PC-9 (cell line): ENCODE results near the gene PATJ. TPM values are rescaled to one million over a fixed set of nuclear protein-coding genes. Genes with fewer than 3 reads are reported as not detected.

Experiments used
- BruUV-seq: library from RNA; stranded (reverse); fragments of 400-500 nt; replicated peaks from 2 replicates; lab custom pipeline; 2021; lab: Mats Ljungman, UMichigan
- CTCF ChIA-PET: fragments of 300-600 bp; sonication (Branson Sonifier 250); formaldehyde crosslinking; loops from one replicate; lab custom pipeline; 2022; ENCODE audit warnings: antibody characterized with exemption; lab: Charles Lee
- POLR2A ChIA-PET: fragments of 300-600 bp; sonication (Branson Sonifier 250); formaldehyde crosslinking; loops from one replicate; lab custom pipeline; 2022; ENCODE audit warnings: antibody characterized with exemption; ENCODE audit not compliant: unreplicated experiment; lab: Charles Lee
- DNase-seq, 2 experiments: peaks; one replicate each; pipeline versions ENCODE4 v3.0.0 to v3.0.0-alpha.2; 2015 to 2022; ENCODE audit warnings: mixed read lengths in 1 of 2
- H2AFZ ChIP-seq: fragments of 200-600 bp; sonication (generic); 2 replicates; pipeline ENCODE4 v1.8.1; 2017; ENCODE audit warnings: antibody characterized with exemption
- H3F3A ChIP-seq: fragments of 200-600 bp; sonication (generic); 2 replicates; pipeline ENCODE4 v1.8.1; 2017; ENCODE audit warnings: antibody characterized with exemption, mild to moderate bottlenecking, low read depth; ENCODE audit not compliant: insufficient read depth
- H3K27ac ChIP-seq: fragments of 200-600 bp; sonication (generic); 2 replicates; pipeline ENCODE4 v1.6.1; 2016; ENCODE audit warnings: mixed run types
- H3K27me3 ChIP-seq: fragments of 200-600 bp; sonication (generic); 2 replicates; pipeline ENCODE4 v1.6.1; 2016; ENCODE audit warnings: low read depth, mixed run types; ENCODE audit not compliant: insufficient read depth
- H3K36me3 ChIP-seq: fragments of 200-600 bp; sonication (generic); 2 replicates; pipeline ENCODE4 v1.6.1; 2016; ENCODE audit warnings: low read depth, mixed run types
- H3K4me1 ChIP-seq: fragments of 200-600 bp; sonication (generic); replicated peaks from 2 replicates; pipeline ENCODE4 v1.6.1; 2016; ENCODE audit warnings: mixed run types; ENCODE audit not compliant: insufficient read depth
- H3K4me2 ChIP-seq: fragments of 200-600 bp; sonication (generic); 2 replicates; pipeline ENCODE4 v1.6.1; 2017; ENCODE audit warnings: mixed run types
- H3K4me3 ChIP-seq: fragments of 200-600 bp; sonication (generic); 2 replicates; pipeline ENCODE4 v1.6.1; 2016; ENCODE audit warnings: mixed run types
- H3K79me2 ChIP-seq: fragments of 200-600 bp; sonication (generic); 2 replicates; pipeline ENCODE4 v1.6.1; 2017; ENCODE audit warnings: low read depth, mixed run types
- H3K9me2 ChIP-seq: fragments of 200-600 bp; sonication (generic); 2 replicates; pipeline ENCODE4 v1.8.1; 2017; ENCODE audit warnings: mild to moderate bottlenecking; ENCODE audit not compliant: insufficient read depth
- H3K9me3 ChIP-seq: fragments of 200-600 bp; sonication (generic); 2 replicates; pipeline ENCODE4 v1.8.1; 2016; ENCODE audit warnings: low read depth; ENCODE audit not compliant: insufficient read depth
- H4K20me1 ChIP-seq: fragments of 200-600 bp; sonication (generic); 2 replicates; pipeline ENCODE4 v1.8.1; 2017; ENCODE audit not compliant: insufficient read depth
- EZH2 ChIP-seq: fragments of 200-600 bp; sonication (generic); IDR thresholded peaks from 2 replicates; pipeline ENCODE4 v1.8.0; 2017; ENCODE audit warnings: antibody characterized with exemption, low read depth
- intact Hi-C: fragments of 100-400 bp; cut with micrococcal nuclease; formaldehyde crosslinking; loops from one replicate; pipeline ENCODE4 v1.10.0; 2022; ENCODE audit not compliant: unreplicated experiment
- total RNA-seq: library from RNA; stranded (reverse); gene quantifications from 2 replicates; pipeline ENCODE4 v1.2.3, GENCODE V29; 2021
- TF ChIP-seq, protein P1 (sequence below): fragments of 200-600 bp; sonication (generic); conservative IDR thresholded peaks from 2 replicates; pipeline ENCODE4 v1.6.1; 2017; ENCODE audit warnings: mixed run types, antibody characterized with exemption, mild to moderate bottlenecking, moderate library complexity

Gene PATJ
- total RNA-seq, 1 experiment from 2014 or later: 91.0 TPM

DNA sequence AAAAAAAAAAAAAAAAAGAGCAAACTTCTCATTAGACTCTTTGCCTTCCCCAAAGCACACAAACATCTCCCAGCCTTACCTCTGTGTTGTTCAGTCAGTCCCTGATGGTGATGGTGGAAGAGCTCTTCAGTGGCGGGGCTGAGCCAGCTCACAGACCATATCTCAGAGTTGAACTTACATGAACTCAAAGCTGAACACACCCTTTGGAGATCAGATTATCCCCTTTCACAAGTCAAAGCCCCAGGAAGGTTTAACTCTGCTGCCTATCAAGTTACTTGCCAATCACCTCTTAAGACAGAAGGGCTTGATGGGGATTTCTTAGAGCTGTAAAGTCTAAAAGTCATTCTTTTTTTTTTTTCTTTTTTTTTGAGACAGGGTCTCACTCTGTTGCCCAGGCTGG is 397.1 kb downstream of the PATJ start:
- Histone ChIP-seq H4K20me1 (no peaks in the 10 kb centered on the region), H3K27ac (no peak overlapping the region), H3K4me3 (no peak overlapping the region), H3K36me3 (no peaks in the 10 kb centered on the region; the same call in 1 of the 2 replicates), H3F3A (peaks cover 10% of the 10 kb centered on the region; the same call in 1 of the 2 replicates), H3K4me2 (no peak overlapping the region), H3K9me2 (no peaks in the 10 kb centered on the region), H3K4me1 (no peaks in the 10 kb centered on the region), H3K27me3 (no peaks in the 10 kb centered on the region), H3K9me3 (no peaks in the 10 kb centered on the region), H2AFZ (no peak overlapping the region), H3K79me2 (no peaks in the 10 kb centered on the region)
- no peak for TF ChIP-seq EZH2
- TF ChIP-seq, protein P1, sequence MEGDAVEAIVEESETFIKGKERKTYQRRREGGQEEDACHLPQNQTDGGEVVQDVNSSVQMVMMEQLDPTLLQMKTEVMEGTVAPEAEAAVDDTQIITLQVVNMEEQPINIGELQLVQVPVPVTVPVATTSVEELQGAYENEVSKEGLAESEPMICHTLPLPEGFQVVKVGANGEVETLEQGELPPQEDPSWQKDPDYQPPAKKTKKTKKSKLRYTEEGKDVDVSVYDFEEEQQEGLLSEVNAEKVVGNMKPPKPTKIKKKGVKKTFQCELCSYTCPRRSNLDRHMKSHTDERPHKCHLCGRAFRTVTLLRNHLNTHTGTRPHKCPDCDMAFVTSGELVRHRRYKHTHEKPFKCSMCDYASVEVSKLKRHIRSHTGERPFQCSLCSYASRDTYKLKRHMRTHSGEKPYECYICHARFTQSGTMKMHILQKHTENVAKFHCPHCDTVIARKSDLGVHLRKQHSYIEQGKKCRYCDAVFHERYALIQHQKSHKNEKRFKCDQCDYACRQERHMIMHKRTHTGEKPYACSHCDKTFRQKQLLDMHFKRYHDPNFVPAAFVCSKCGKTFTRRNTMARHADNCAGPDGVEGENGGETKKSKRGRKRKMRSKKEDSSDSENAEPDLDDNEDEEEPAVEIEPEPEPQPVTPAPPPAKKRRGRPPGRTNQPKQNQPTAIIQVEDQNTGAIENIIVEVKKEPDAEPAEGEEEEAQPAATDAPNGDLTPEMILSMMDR: no peak
- intact Hi-C loops: loop anchor here (5.0 kb wide), 1 partner anchor 608 kb away; no protein-coding TSS in a partner anchor
- POLR2A ChIA-PET: no interaction called here
- no TSS peak for BruUV-seq
- no peak for DNase-seq
- CTCF ChIA-PET: no interaction called here

DNA sequence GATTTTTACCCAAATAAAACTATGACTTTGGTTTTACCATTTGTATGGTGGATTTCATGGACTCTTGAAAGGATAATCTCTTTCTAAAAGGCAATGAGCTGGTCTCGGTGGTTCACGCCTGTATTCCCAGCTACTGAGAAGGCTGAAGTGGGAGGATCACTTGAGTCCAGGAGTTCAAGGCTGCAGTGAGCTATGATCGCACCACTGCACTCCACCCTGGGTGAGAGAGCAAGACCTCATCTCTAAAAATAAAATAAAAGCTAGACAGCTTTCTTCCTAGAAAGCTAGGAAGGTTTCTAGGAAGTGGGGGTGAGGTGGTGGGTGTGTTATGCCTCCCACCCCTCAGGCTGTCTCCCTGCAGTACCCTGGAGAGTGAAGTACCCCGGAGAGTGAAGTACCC is 398.4 kb downstream of the PATJ start:
- no peak overlapping the region for H3K4me2 ChIP-seq
- H3K9me2 ChIP-seq: no peaks in the 10 kb centered on the region
- no peak overlapping the region for H2AFZ ChIP-seq
- no peaks in the 10 kb centered on the region; the same call in 1 of the 2 replicates for H3K36me3 ChIP-seq
- ChIA-PET CTCF (no interaction called here), POLR2A (no interaction called here)
- H3K79me2 ChIP-seq: no peaks in the 10 kb centered on the region
- intact Hi-C loops: no loop called here
- peaks cover 3% of the 10 kb centered on the region; the same call in 1 of the 2 replicates for H3F3A ChIP-seq
- no peak for TF ChIP-seq EZH2
- TF ChIP-seq, protein P1: no peak
- no peak for DNase-seq
- no peaks in the 10 kb centered on the region for H3K27me3 ChIP-seq
- no peaks in the 10 kb centered on the region for H3K9me3 ChIP-seq
- no peak overlapping the region for H3K27ac ChIP-seq
- no peak overlapping the region for H3K4me3 ChIP-seq
- no peaks in the 10 kb centered on the region for H4K20me1 ChIP-seq
- H3K4me1 ChIP-seq: no peaks in the 10 kb centered on the region
- no TSS peak for BruUV-seq

- POLR2A ChIA-PET: no interaction called here
- no peaks in the 10 kb centered on the region for H3K27me3 ChIP-seq
- no peak for DNase-seq
These were observed 400.2 kb downstream of the PATJ start for GRCh38 chr1:62142496-62142895.

More at GRCh38 chr1:62142496-62142895, 400.2 kb downstream of the PATJ start:
- Histone ChIP-seq H3K4me3 (no peak overlapping the region), H3K36me3 (no peaks in the 10 kb centered on the region), H3F3A (no peaks in the 10 kb centered on the region; the same call in 1 of the 2 replicates), H4K20me1 (no peaks in the 10 kb centered on the region), H3K27ac (no peak overlapping the region), H3K9me3 (no peaks in the 10 kb centered on the region), H2AFZ (no peak overlapping the region), H3K9me2 (no peaks in the 10 kb centered on the region), H3K4me2 (no peak overlapping the region), H3K79me2 (no peaks in the 10 kb centered on the region), H3K4me1 (no peaks in the 10 kb centered on the region)
- BruUV-seq: no TSS peak
- intact Hi-C loops: no loop called here
- CTCF ChIA-PET: no interaction called here
- TF ChIP-seq, protein P1: no peak
- TF ChIP-seq EZH2: no peak
